Endothelial cell of umbilical vein (primary cell): ENCODE data around the gene IGF2BP2. TPM values are rescaled to one million over a fixed set of nuclear protein-coding genes. Genes with fewer than 3 reads are reported as not detected.

Experiments
- BruUV-seq: library from RNA; stranded (reverse); fragments of 400-500 nt; replicated peaks from 2 replicates; lab custom pipeline; 2021; lab: Mats Ljungman, UMichigan
- CTCF ChIA-PET: fragments of 300-600, 350-600 bp; sonication (Branson Sonifier 250); formaldehyde crosslinking; loops from one replicate; lab custom pipeline; 2021; ENCODE audit warnings: antibody characterized with exemption, inconsistent platforms; lab: Charles Lee
- POLR2A ChIA-PET: fragments of 300-600, 350-600 bp; sonication (Branson Sonifier 250); formaldehyde crosslinking; loops from one replicate; lab custom pipeline; 2021; ENCODE audit warnings: antibody characterized with exemption, inconsistent platforms; lab: Charles Lee
- DNase-seq: peaks from one replicate; pipeline ENCODE4 v3.0.0-alpha.2; 2011; ENCODE audit warnings: low read depth, low spot score
- FAIRE-seq: peaks from 2 replicates; lab custom pipeline; 2011; peaks lifted over from hg19 to GRCh38; lab: Jason Lieb, UNC
- H2AFZ ChIP-seq: 2 replicates; pipeline ENCODE4 v1.6.0; 2012; ENCODE audit warnings: low read depth, low read length, control low read depth, inconsistent platforms
- H3K27ac ChIP-seq: 2 replicates; pipeline ENCODE4 v1.5.1; 2011; ENCODE audit warnings: low read depth, mild to moderate bottlenecking, control low read depth, low read length, moderate library complexity; ENCODE audit not compliant: insufficient read depth
- H3K27me3 ChIP-seq, 2 experiments: 2 replicates each; pipeline versions ENCODE4 v1.6.0 to v1.6.1; 2011; ENCODE audit warnings: low read length in 2 of 2, mixed read lengths in 1 of 2; ENCODE audit not compliant: control insufficient read depth in 2 of 2, insufficient read depth in 2 of 2
- H3K36me3 ChIP-seq, 2 experiments: 2 replicates in 1 of 2; 3 replicates in 1 of 2; pipeline ENCODE4 v1.5.1; 2011; ENCODE audit warnings: low read length in 2 of 2, mild to moderate bottlenecking in 1 of 2, moderate library complexity in 1 of 2; ENCODE audit not compliant: control insufficient read depth in 2 of 2, insufficient read depth in 2 of 2; ENCODE audit errors: extremely low read depth in 1 of 2
- H3K4me1 ChIP-seq: 3 replicates; pipeline ENCODE4 v1.5.1; 2011; ENCODE audit warnings: mild to moderate bottlenecking, low read length; ENCODE audit not compliant: control insufficient read depth, insufficient read depth; ENCODE audit errors: extremely low read depth
- H3K4me2 ChIP-seq: 2 replicates; pipeline ENCODE4 v1.6.1; 2011; ENCODE audit warnings: low read length, control low read depth, mixed read lengths; ENCODE audit not compliant: insufficient read depth
- H3K4me3 ChIP-seq, 3 experiments: fragments of 200-600 bp in 1 of 3; sonication (generic), shearing (Covaris generic) in 1 of 3; replicated peaks in 1 of 3; 2 replicates each; pipeline ENCODE4 v1.5.1; 2011 to 2016; ENCODE audit warnings: control low read depth in 3 of 3, low read length in 3 of 3, mild to moderate bottlenecking in 2 of 3, inconsistent platforms in 1 of 3, low read depth in 1 of 3, moderate library complexity in 1 of 3; ENCODE audit not compliant: insufficient read depth in 1 of 3
- H3K79me2 ChIP-seq: 2 replicates; pipeline ENCODE4 v1.6.0; 2012; ENCODE audit warnings: low read length, inconsistent platforms; ENCODE audit not compliant: control insufficient read depth, insufficient read depth
- H3K9ac ChIP-seq: replicated peaks from 2 replicates; pipeline ENCODE3; 2011; ENCODE audit warnings: low read length, control low read depth; ENCODE audit not compliant: insufficient read depth; ENCODE audit errors: extremely low read depth
- H3K9me1 ChIP-seq: replicated peaks from 3 replicates; pipeline ENCODE4 v1.6.0; 2011; ENCODE audit warnings: mild to moderate bottlenecking, low read length; ENCODE audit not compliant: control insufficient read depth, insufficient read depth; ENCODE audit errors: extremely low read depth
- H3K9me3 ChIP-seq: replicated peaks from 2 replicates; pipeline ENCODE4 v1.5.1; 2012; ENCODE audit warnings: low read length, inconsistent platforms; ENCODE audit not compliant: control insufficient read depth, insufficient read depth
- H4K20me1 ChIP-seq: replicated peaks from 2 replicates; pipeline ENCODE3; 2011; ENCODE audit warnings: mild to moderate bottlenecking, low read length; ENCODE audit not compliant: control insufficient read depth, insufficient read depth; ENCODE audit errors: extremely low read depth
- CTCF ChIP-seq, 2 donors: IDR thresholded peaks; 1 replicate in 1 of 2; 2 replicates in 1 of 2; pipeline ENCODE4 v1.5.1; 2011; ENCODE audit warnings: low read length in 2 of 2, mild to moderate bottlenecking in 2 of 2, moderate library complexity in 2 of 2, control low read depth in 1 of 2, inconsistent platforms in 1 of 2, low read depth in 1 of 2; ENCODE audit not compliant: insufficient read depth in 1 of 2; ENCODE audit errors: extremely low read depth in 1 of 2
- EZH2 ChIP-seq: IDR thresholded peaks from 2 replicates; pipeline ENCODE4 v1.6.1; 2012; ENCODE audit warnings: borderline replicate concordance, low read depth, mild to moderate bottlenecking, moderate library complexity, low read length, inconsistent platforms; ENCODE audit not compliant: severe bottlenecking
- GATA2 ChIP-seq: IDR thresholded peaks from 2 replicates; pipeline ENCODE4 v1.7.0; 2011; ENCODE audit warnings: low read depth, mild to moderate bottlenecking, moderate library complexity, mixed read lengths, low read length; ENCODE audit not compliant: insufficient read length, insufficient read depth
- JUN ChIP-seq: IDR thresholded peaks from 2 replicates; pipeline ENCODE4 v1.6.1; 2011; ENCODE audit warnings: borderline replicate concordance, low read depth; ENCODE audit not compliant: insufficient read length, insufficient read depth
- MAX ChIP-seq: IDR thresholded peaks from 2 replicates; pipeline ENCODE4 v1.6.1; 2011; ENCODE audit not compliant: insufficient read depth, insufficient read length
- POLR2A ChIP-seq: IDR thresholded peaks from 2 replicates; pipeline ENCODE4 v1.6.1; 2012; ENCODE audit warnings: low read depth, mild to moderate bottlenecking, control low read depth, low read length
- dilution Hi-C: fragments of 300-500 bp; cut with MboI; formaldehyde crosslinking; loops from one replicate; pipeline ENCODE4 v1.15.0; 2019; ENCODE audit warnings: low sequenced_read_pairs; ENCODE audit not compliant: extremely low pct_ligation_motif_present
- intact Hi-C: fragments of 100-400 bp; cut with micrococcal nuclease; formaldehyde crosslinking; loops from one replicate; pipeline ENCODE4 v1.10.0; 2022
- polyA plus RNA-seq, 4 experiments: library from polyadenylated mRNA; depleted of rRNA in 3 of 4; stranded (reverse) in 3 of 4; unstranded in 1 of 4; fragments of >200 nt; gene quantifications; 2 replicates each; pipeline versions ENCODE4 v1.2.1 to v1.2.3, GENCODE V29; 2011 to 2012; ENCODE audit warnings: missing spikeins in 1 of 4
- total RNA-seq: library from RNA; stranded (reverse); gene quantifications from 2 replicates; pipeline ENCODE4 v1.2.3, GENCODE V29; 2021

The IGF2BP2 gene
- total and polyA plus RNA-seq, 2 donors (not counting 3 experiments of a cell fraction or from before 2014, with no cell fraction given), result 10.7 to 130 TPM

DNA sequence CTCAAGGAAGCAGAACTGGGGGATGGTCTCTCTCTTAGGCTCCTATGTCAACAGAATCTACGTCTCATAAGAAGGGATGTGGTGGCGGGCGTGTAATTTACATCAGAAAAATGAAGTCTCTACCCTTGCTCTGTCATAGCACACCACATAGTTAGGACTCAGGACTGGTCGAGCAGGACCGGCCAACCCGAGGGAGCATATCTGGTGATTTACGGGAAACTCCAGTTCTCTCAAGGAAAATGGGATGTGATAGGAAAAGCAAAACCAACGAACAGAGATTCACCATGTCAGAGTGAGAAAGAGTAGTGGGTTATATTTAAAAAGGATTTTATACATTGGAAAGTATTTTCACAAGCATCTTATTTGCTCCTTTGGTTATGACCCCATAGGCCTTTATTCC is 54.7 kb downstream of the IGF2BP2 start:
- FAIRE-seq (no peak), DNase-seq (no peak)
- H2AFZ ChIP-seq, result no peak overlapping the region
- no peak overlapping the region for H3K9ac ChIP-seq
- dilution Hi-C loops, result no loop called here
- CTCF ChIA-PET, result interaction anchor here (2.0 to 13.5 kb wide), 6 partner anchors 9 to 111 kb away, joined by 15 to 347 read pairs (median 140); no protein-coding TSS in a partner anchor
- no TSS peak for BruUV-seq
- intact Hi-C loops, result no loop called here
- H3K27me3 ChIP-seq, result no peaks in the 10 kb centered on the region
- H3K4me3 ChIP-seq, result no peak overlapping the region
- H3K27ac ChIP-seq, result no peak overlapping the region
- H3K9me3 ChIP-seq, result no peaks in the 10 kb centered on the region
- H3K4me1 ChIP-seq, result peaks cover 34% of the 10 kb centered on the region
- TF ChIP-seq MAX (no peak), EZH2 (no peak), JUN (no peak), GATA2 (no peak), POLR2A (no peak), CTCF (IDR thresholded peaks at IDR 0.05; ENCODE audit: extremely low read depth in 1 of 2, insufficient read depth in 1 of 2, low read depth in 1 of 2, low read length in 2 of 2) (no peak)
- H3K36me3 ChIP-seq, result no peaks in the 10 kb centered on the region
- peaks cover 90% of the 10 kb centered on the region for H3K79me2 ChIP-seq
- no peaks in the 10 kb centered on the region for H4K20me1 ChIP-seq
- H3K9me1 ChIP-seq, result no peaks in the 10 kb centered on the region
- POLR2A ChIA-PET, result no interaction called here
- no peak overlapping the region for H3K4me2 ChIP-seq
